B cell (primary cell): Measurements from ENCODE around the gene DCHS1. TPM values are rescaled to one million over a fixed set of nuclear protein-coding genes. Genes with fewer than 3 reads are reported as not detected.

Experiments
- ATAC-seq: fragments of 200-7000 bp; cut with Tn5 transposase; one replicate; pipeline ENCODE4 v1.10.0; 2021; ENCODE audit warnings: low read depth, mild to moderate bottlenecking, moderate number of reproducible peaks, moderate library complexity
- CTCF ChIA-PET: fragments of 350-600 bp; sonication (Branson Sonifier 250); formaldehyde crosslinking; loops from one replicate; lab custom pipeline; 2021; ENCODE audit warnings: antibody characterized with exemption, inconsistent platforms; lab: Charles Lee
- POLR2A ChIA-PET: fragments of 350-600 bp; sonication (Branson Sonifier 250); formaldehyde crosslinking; loops from one replicate; lab custom pipeline; 2021; ENCODE audit warnings: antibody characterized with exemption; lab: Charles Lee
- DNase-seq: peaks from one replicate; pipeline ENCODE4 v3.0.0; 2013
- H2AFZ ChIP-seq: 2 replicates; pipeline ENCODE4 v1.6.1; 2012; ENCODE audit warnings: mild to moderate bottlenecking, low read depth, low read length; ENCODE audit not compliant: insufficient read depth, poor library complexity, severe bottlenecking
- H3K27ac ChIP-seq, 2 donors: 1 replicate in 1 of 2; 2 replicates in 1 of 2; pipeline ENCODE4 v1.5.1; 2012 to 2013; ENCODE audit warnings: low read length in 2 of 2, mild to moderate bottlenecking in 2 of 2, moderate library complexity in 1 of 2
- H3K27me3 ChIP-seq, 4 experiments: fragments of 200-600 bp in 1 of 4; sonication (generic) in 1 of 4; replicated peaks in 1 of 4; 1 replicate in 2 of 4; 2 replicates in 2 of 4; pipeline versions ENCODE4 v1.6.1 to v1.7.0; 2013 to 2016; ENCODE audit warnings: low read length in 3 of 4, mild to moderate bottlenecking in 2 of 4, mixed read lengths in 1 of 4, moderate library complexity in 1 of 4; ENCODE audit not compliant: insufficient read depth in 4 of 4, control insufficient read depth in 3 of 4; ENCODE audit errors: control extremely low read depth in 1 of 4
- H3K36me3 ChIP-seq, 2 experiments: replicated peaks in 1 of 2; 1 replicate in 1 of 2; 2 replicates in 1 of 2; pipeline versions ENCODE4 v1.6.1 to v1.7.1; 2013; ENCODE audit warnings: low read length in 1 of 2; ENCODE audit not compliant: insufficient read depth in 2 of 2, control insufficient read depth in 1 of 2; ENCODE audit errors: control extremely low read depth in 1 of 2, extremely low read depth in 1 of 2
- H3K4me1 ChIP-seq, 2 donors: fragments of 200-600 bp in 1 of 2; sonication (generic) in 1 of 2; 1 replicate in 1 of 2; 2 replicates in 1 of 2; pipeline versions ENCODE4 v1.5.1 to v1.6.1; 2013 to 2017; ENCODE audit warnings: low read length in 2 of 2; ENCODE audit not compliant: control insufficient read depth in 2 of 2, insufficient read depth in 2 of 2
- H3K4me2 ChIP-seq: replicated peaks from 2 replicates; pipeline ENCODE3; 2012; ENCODE audit warnings: mild to moderate bottlenecking, low read depth, low read length; ENCODE audit not compliant: poor library complexity, severe bottlenecking
- H3K4me3 ChIP-seq, 5 experiments: fragments of 200-600 bp in 1 of 5; sonication (generic) in 1 of 5; 1 replicate in 3 of 5; 2 replicates in 2 of 5; pipeline versions ENCODE4 v1.5.1 to v1.7.0; 2011 to 2016; ENCODE audit warnings: low read length in 4 of 5, mild to moderate bottlenecking in 4 of 5, low read depth in 2 of 5, control low read depth in 1 of 5, moderate library complexity in 1 of 5; ENCODE audit not compliant: insufficient read depth in 1 of 5; ENCODE audit errors: control extremely low read depth in 1 of 5, extremely low read depth in 1 of 5
- H3K79me2 ChIP-seq: fragments of 200-600 bp; sonication (generic); one replicate; pipeline ENCODE4 v1.6.0; 2016; ENCODE audit warnings: low read length; ENCODE audit not compliant: control insufficient read depth, insufficient read depth
- H3K9ac ChIP-seq: fragments of 200-600 bp; sonication (generic); 2 replicates; pipeline ENCODE4 v1.6.1; 2017; ENCODE audit warnings: mild to moderate bottlenecking, low read length, moderate library complexity
- H3K9me3 ChIP-seq, 3 donors: one replicate each; pipeline versions ENCODE4 v1.6.1 to v1.7.1; 2013; ENCODE audit warnings: low read length in 2 of 3; ENCODE audit not compliant: control insufficient read depth in 2 of 3, insufficient read depth in 1 of 3; ENCODE audit errors: control extremely low read depth in 1 of 3
- H4K20me1 ChIP-seq: 2 replicates; pipeline ENCODE4 v1.6.0; 2012; ENCODE audit warnings: mild to moderate bottlenecking, low read length; ENCODE audit not compliant: insufficient read depth, control insufficient read depth, poor library complexity, severe bottlenecking
- H3K27ac Mint-ChIP-seq: one replicate; pipeline ENCODE4 v1.8.0; 2021; ENCODE audit warnings: mixed read lengths
- H3K27me3 Mint-ChIP-seq: one replicate; pipeline ENCODE4 v1.8.0; 2021; ENCODE audit warnings: mixed read lengths
- H3K4me1 Mint-ChIP-seq: one replicate; pipeline ENCODE4 v1.8.0; 2021; ENCODE audit warnings: mixed read lengths
- H3K4me3 Mint-ChIP-seq: one replicate; pipeline ENCODE4 v1.8.0; 2021; ENCODE audit warnings: mixed read lengths
- H3K9me3 Mint-ChIP-seq: one replicate; pipeline ENCODE4 v1.8.0; 2022; ENCODE audit warnings: mixed read lengths; ENCODE audit not compliant: insufficient read depth
- EZH2 ChIP-seq: IDR thresholded peaks from 2 replicates; pipeline ENCODE4 v1.6.1; 2012; ENCODE audit warnings: borderline replicate concordance, low read depth, mild to moderate bottlenecking, moderate library complexity, low read length; ENCODE audit not compliant: insufficient read depth, poor library complexity, severe bottlenecking
- WGBS: methylation state at CpG from one replicate; pipeline ENCODE4 v1.1.5; 2013; ENCODE audit warnings: missing lambda C conversion rate; ENCODE audit not compliant: insufficient coverage; 5-methylcytosine and 5-hydroxymethylcytosine counted together
- intact Hi-C: fragments of 100-400 bp; cut with micrococcal nuclease; formaldehyde crosslinking; loops from one replicate; pipeline ENCODE4 v1.10.0; 2022
- polyA plus RNA-seq: library from polyadenylated mRNA; depleted of rRNA; stranded (reverse); fragments of >200 nt; gene quantifications from 2 replicates; pipeline ENCODE4 v1.2.3, GENCODE V29; 2012
- total RNA-seq, 2 donors: library from RNA; stranded (reverse); fragments of 120-200 nt in 1 of 2; gene quantifications; 1 replicate in 1 of 2; 2 replicates in 1 of 2; pipeline versions ENCODE4 v1.2.3 to v1.2.4, GENCODE V29; 2013 to 2022
- TF ChIP-seq, protein P1 (sequence below): fragments of 200-600 bp; IDR thresholded peaks from one replicate; pipeline ENCODE4 v1.8.0; 2022; ENCODE audit warnings: antibody characterized with exemption, mild to moderate bottlenecking

DCHS1 gene
- total and polyA plus RNA-seq, 2 donors (not counting 1 experiment from before 2014, with no cell fraction given) = 0.31 to 0.84 TPM

DNA sequence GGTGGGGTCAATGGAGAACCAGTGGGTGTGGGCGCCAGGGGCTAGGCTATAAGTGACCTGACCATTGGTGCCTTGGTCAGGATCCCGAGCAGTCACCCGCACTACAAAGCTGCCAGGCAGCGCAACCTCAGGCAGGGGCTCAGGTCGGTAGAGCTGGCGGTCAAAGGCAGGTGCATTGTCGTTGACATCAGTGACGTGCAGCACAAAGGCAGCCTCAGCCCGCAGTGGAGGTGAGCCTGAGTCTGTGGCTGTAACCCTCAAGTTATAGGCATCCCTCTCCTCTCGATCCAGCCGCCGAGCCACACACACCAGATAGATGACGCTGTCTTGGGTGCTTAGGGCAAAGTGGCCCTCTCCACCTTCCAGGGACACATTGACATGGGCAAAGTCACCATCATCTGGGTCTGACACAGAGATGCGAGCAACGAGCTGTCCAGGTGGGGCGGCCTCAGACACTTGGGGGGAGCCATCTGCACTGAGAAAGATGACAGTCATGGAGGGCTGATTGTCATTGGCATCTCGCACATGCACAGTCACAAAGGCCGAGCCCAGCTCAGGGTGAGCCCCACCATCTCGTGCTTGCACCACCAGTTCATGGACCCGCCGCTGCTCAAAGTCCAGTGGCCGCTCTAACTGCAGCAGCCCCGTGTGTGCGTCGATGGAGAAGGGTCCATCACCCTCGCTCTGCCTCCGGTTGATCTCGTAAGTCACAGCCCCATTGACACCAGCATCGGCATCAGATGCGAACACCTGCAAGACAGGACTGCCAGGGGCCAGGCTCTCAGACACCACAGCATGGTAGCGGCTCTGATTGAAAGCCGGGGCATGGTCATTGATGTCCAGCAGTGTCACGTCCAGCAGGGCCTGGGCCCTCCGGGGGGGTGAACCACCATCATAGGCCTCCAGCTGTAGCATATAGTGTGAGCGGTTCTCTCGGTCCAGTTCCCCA lies 15.3 kb downstream of the DCHS1 start:
- Histone ChIP-seq H3K9me3 (no peaks in the 10 kb centered on the region), H2AFZ (no peak overlapping the region), H3K27me3 (no peaks in the 10 kb centered on the region), H3K36me3 (no peaks in the 10 kb centered on the region), H3K9ac (no peak overlapping the region), H3K4me1 (peaks cover 11 to 20% of the 10 kb centered on the region in 2 donors), H3K4me2 (no peak overlapping the region), H3K27ac (no peak overlapping the region), H4K20me1 (no peaks in the 10 kb centered on the region), H3K4me3 (no peak overlapping the region), H3K79me2 (no peaks in the 10 kb centered on the region)
- ATAC-seq = no peak
- no peaks in the 10 kb centered on the region for H3K27me3 Mint-ChIP-seq
- WGBS = 96% methylated on average over 36 of the region's 36 CpGs
- no peaks in the 10 kb centered on the region for H3K4me1 Mint-ChIP-seq
- DNase-seq = no peak
- CTCF ChIA-PET = interaction anchor here (0.7 to 1.5 kb wide), 2 partner anchors 12 to 13 kb away, joined by 3 to 4 read pairs; no protein-coding TSS in a partner anchor
- no peak overlapping the region for H3K27ac Mint-ChIP-seq
- no peak for TF ChIP-seq EZH2
- TF ChIP-seq, protein P1, sequence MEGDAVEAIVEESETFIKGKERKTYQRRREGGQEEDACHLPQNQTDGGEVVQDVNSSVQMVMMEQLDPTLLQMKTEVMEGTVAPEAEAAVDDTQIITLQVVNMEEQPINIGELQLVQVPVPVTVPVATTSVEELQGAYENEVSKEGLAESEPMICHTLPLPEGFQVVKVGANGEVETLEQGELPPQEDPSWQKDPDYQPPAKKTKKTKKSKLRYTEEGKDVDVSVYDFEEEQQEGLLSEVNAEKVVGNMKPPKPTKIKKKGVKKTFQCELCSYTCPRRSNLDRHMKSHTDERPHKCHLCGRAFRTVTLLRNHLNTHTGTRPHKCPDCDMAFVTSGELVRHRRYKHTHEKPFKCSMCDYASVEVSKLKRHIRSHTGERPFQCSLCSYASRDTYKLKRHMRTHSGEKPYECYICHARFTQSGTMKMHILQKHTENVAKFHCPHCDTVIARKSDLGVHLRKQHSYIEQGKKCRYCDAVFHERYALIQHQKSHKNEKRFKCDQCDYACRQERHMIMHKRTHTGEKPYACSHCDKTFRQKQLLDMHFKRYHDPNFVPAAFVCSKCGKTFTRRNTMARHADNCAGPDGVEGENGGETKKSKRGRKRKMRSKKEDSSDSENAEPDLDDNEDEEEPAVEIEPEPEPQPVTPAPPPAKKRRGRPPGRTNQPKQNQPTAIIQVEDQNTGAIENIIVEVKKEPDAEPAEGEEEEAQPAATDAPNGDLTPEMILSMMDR = no peak
- H3K4me3 Mint-ChIP-seq = no peak overlapping the region
- no peaks in the 10 kb centered on the region for H3K9me3 Mint-ChIP-seq
- intact Hi-C loops = no loop called here
- POLR2A ChIA-PET = no interaction called here

- no peaks in the 10 kb centered on the region for H3K27me3 ChIP-seq
- H3K9me3 Mint-ChIP-seq = no peaks in the 10 kb centered on the region
- no peaks in the 10 kb centered on the region for H3K4me1 Mint-ChIP-seq
- no peak overlapping the region for H2AFZ ChIP-seq
- no peaks in the 10 kb centered on the region for H3K27me3 Mint-ChIP-seq
- no peaks in the 10 kb centered on the region for H3K9me3 ChIP-seq
- H3K9ac ChIP-seq = no peak overlapping the region
- no peak overlapping the region for H3K27ac Mint-ChIP-seq
- POLR2A ChIA-PET = no interaction called here
- H3K36me3 ChIP-seq = no peaks in the 10 kb centered on the region
- H4K20me1 ChIP-seq = no peaks in the 10 kb centered on the region
- intact Hi-C loops = no loop called here
- no peak overlapping the region for H3K4me3 ChIP-seq
- no peak overlapping the region for H3K4me3 Mint-ChIP-seq
- ATAC-seq (no peak), DNase-seq (no peak)
- CTCF ChIA-PET = interaction anchor here (0.9 to 1.5 kb wide), 2 partner anchors 11 to 45 kb away, joined by 4 read pairs; partner anchors contain the start of gene MRPL17
- TF ChIP-seq, protein P1 = no peak
- TF ChIP-seq EZH2 = no peak
- H3K27ac ChIP-seq = no peak overlapping the region
- WGBS = 93% methylated on average over 3 of the region's 4 CpGs
- no peaks in the 10 kb centered on the region for H3K79me2 ChIP-seq
- H3K4me1 ChIP-seq = peaks cover 0 to 3% of the 10 kb centered on the region in 2 donors
- no peak overlapping the region for H3K4me2 ChIP-seq
Observed at GRCh38 chr11:6638429-6638828, 17.2 kb downstream of the DCHS1 start.
